ENCODE data around the gene PAWR.
"Not testable (repeated sequence)": the region's sequence is repeated elsewhere in the genome, so short reads cannot be mapped to it uniquely, and the experiment has no call there.

PAWR gene

GRCh38 chr12:79585147-79585546 lies 105.6 kb downstream of the PAWR start:
- no peak for DNase-seq

GRCh38 chr12:79573820-79574219 lies 116.9 kb downstream of the PAWR start:
- no peak for DNase-seq

- DNase-seq = no peak
Measured at GRCh38 chr12:79569679-79570078, 121.1 kb downstream of the PAWR start.

- no peak for DNase-seq
Measured at GRCh38 chr12:79567175-79567563, 123.6 kb downstream of the PAWR start.

- DNase-seq = no peak
Measured at GRCh38 chr12:79566452-79567174, 124.2 kb downstream of the PAWR start.

GRCh38 chr12:79564727-79565350 lies 125.9 kb downstream of the PAWR start:
- not testable (repeated sequence) for DNase-seq

- DNase-seq = no peak
Measured at GRCh38 chr12:79563021-79563740, 127.6 kb downstream of the PAWR start.

GRCh38 chr12:79561401-79562132 lies 129.2 kb downstream of the PAWR start:
- DNase-seq = no peak

GRCh38 chr12:79560225-79560889 lies 130.4 kb downstream of the PAWR start:
- no peak for DNase-seq

- no peak for DNase-seq
Measured at GRCh38 chr12:79559591-79559990, 131.2 kb downstream of the PAWR start.

- no peak for DNase-seq
Measured at GRCh38 chr12:79558924-79559469, 131.8 kb downstream of the PAWR start.

GRCh38 chr12:79557690-79558315 lies 133.0 kb downstream of the PAWR start:
- no peak for DNase-seq

- DNase-seq = peak; percentile 62
Measured at GRCh38 chr12:79555028-79555925, 135.5 kb downstream of the PAWR start.

- DNase-seq = no peak
Measured at GRCh38 chr12:79553863-79554574, 136.7 kb downstream of the PAWR start.

GRCh38 chr12:79552192-79552591 lies 138.6 kb downstream of the PAWR start:
- no peak for DNase-seq

- DNase-seq = no peak
Measured at GRCh38 chr12:79549531-79550271, 141.1 kb downstream of the PAWR start.

- no peak for DNase-seq
Measured at GRCh38 chr12:79548610-79548924, 142.2 kb downstream of the PAWR start.

GRCh38 chr12:79547735-79548609 lies 142.8 kb downstream of the PAWR start:
- peak; percentile 57 for DNase-seq
